Measurements from ENCODE around the gene PDLIM4. TPM values are rescaled to one million over a fixed set of nuclear protein-coding genes. Genes with fewer than 3 reads are reported as not detected.

The PDLIM4 gene
- polyA plus RNA-seq, 2 of the 4 experiments (the other 2 are of a cell fraction): 0.09 TPM; not detected in 1

- WGBS (ENCODE audit: missing lambda C conversion rate): 97% methylated on average over 4 of the region's 4 CpGs
- ChIA-PET POLR2A (no interaction called here), CTCF (interaction anchor here (1.4 to 3.0 kb wide), 3 partner anchors 9 to 17 kb away, joined by 4 to 13 read pairs (median 5); no protein-coding TSS in a partner anchor)
- no peak for DNase-seq (ENCODE audit: low read depth in 1 of 2, low spot score in 1 of 2)
- TF ChIP-seq NFE2L2 (conservative IDR thresholded peaks at IDR 0.05; ENCODE audit: low read length) (no peak), HES2 (IDR thresholded peaks at IDR 0.05) (no peak), E2F6 (IDR thresholded peaks at IDR 0.05; ENCODE audit: borderline replicate concordance, low read depth) (no peak), RCOR1 (IDR thresholded peaks at IDR 0.05; ENCODE audit: low read depth, low read length) (no peak), HMGXB4 (CRISPR knock-in tag; IDR thresholded peaks at IDR 0.05; ENCODE audit: borderline replicate concordance) (no peak), FOSB (CRISPR knock-in tag; IDR thresholded peaks at IDR 0.05) (no peak), EHF (CRISPR knock-in tag; IDR thresholded peaks at IDR 0.05) (no peak)
- no peak overlapping the region for H3K27ac ChIP-seq
- FAIRE-seq: no peak
- no peak overlapping the region for H3K4me3 ChIP-seq
- ATAC-seq: no peak
- H3K9me3 ChIP-seq: no peaks in the 10 kb centered on the region
- no peak overlapping the region for H3K4me2 ChIP-seq
- peaks cover 22% of the 10 kb centered on the region for H3K4me1 ChIP-seq
Measured at GRCh38 chr5:132256086-132256782, 1.3 kb upstream of the PDLIM4 start.

- ATAC-seq (no peak), FAIRE-seq (no peak), DNase-seq (ENCODE audit: low read depth in 1 of 2, low spot score in 1 of 2) (no peak)
- H3K4me2 ChIP-seq: no peak overlapping the region
- no peak overlapping the region for H3K4me3 ChIP-seq
- no peaks in the 10 kb centered on the region for H3K9me3 ChIP-seq
- H3K4me1 ChIP-seq: peaks cover 24% of the 10 kb centered on the region
- TF ChIP-seq MYC (IDR thresholded peaks at IDR 0.05; ENCODE audit: borderline replicate concordance, low read length) (no peak), NFE2L2 (conservative IDR thresholded peaks at IDR 0.05; ENCODE audit: low read length) (no peak), HOXB13 (CRISPR knock-in tag; IDR thresholded peaks at IDR 0.05; ENCODE audit: low read depth) (no peak), FOSL2 (IDR thresholded peaks at IDR 0.05) (no peak), FOSL2 (CRISPR knock-in tag; IDR thresholded peaks at IDR 0.05) (no peak), JUNB (IDR thresholded peaks at IDR 0.05) (no peak), HMGXB4 (CRISPR knock-in tag; IDR thresholded peaks at IDR 0.05; ENCODE audit: borderline replicate concordance) (no peak), TP53 (CRISPR knock-in tag; IDR thresholded peaks at IDR 0.05) (no peak), HDAC2 (IDR thresholded peaks at IDR 0.05) (no peak), HOXA7 (CRISPR knock-in tag; IDR thresholded peaks at IDR 0.05) (no peak), MAFK (IDR thresholded peaks at IDR 0.05; ENCODE audit: partially characterized antibody) (no peak), ATOH8 (CRISPR knock-in tag; IDR thresholded peaks at IDR 0.05; ENCODE audit: low read depth) (no peak), CHD2 (IDR thresholded peaks at IDR 0.05; ENCODE audit: low read length, partially characterized antibody) (no peak), E2F6 (IDR thresholded peaks at IDR 0.05; ENCODE audit: borderline replicate concordance, low read depth) (no peak), FOSB (CRISPR knock-in tag; IDR thresholded peaks at IDR 0.05) (no peak), CHD4 (IDR thresholded peaks at IDR 0.05; ENCODE audit: borderline replicate concordance) (no peak), RNF2 (IDR thresholded peaks at IDR 0.05; ENCODE audit: borderline replicate concordance, low read depth) (no peak), NR3C1 (IDR thresholded peaks at IDR 0.05) (no peak), KDM1A (IDR thresholded peaks at IDR 0.05; ENCODE audit: low read depth) (no peak), RAD21 (conservative IDR thresholded peaks at IDR 0.05 in 1 of 2, IDR thresholded peaks at IDR 0.05 in 1 of 2) (no peak), ELK1 (IDR thresholded peaks at IDR 0.05; ENCODE audit: low read depth, low read length) (no peak)
- ChIA-PET CTCF (interaction anchor here (2.4 to 3.0 kb wide), 2 partner anchors 16 to 18 kb away, joined by 5 to 13 read pairs; no protein-coding TSS in a partner anchor), POLR2A (no interaction called here)
- H3K27ac ChIP-seq: no peak overlapping the region
- WGBS (ENCODE audit: missing lambda C conversion rate): 77% methylated on average over 6 of the region's 6 CpGs
Measured at GRCh38 chr5:132256783-132257130, 739 bp upstream of the PDLIM4 start.

Data from A549 (cell line).